IgD-negative memory B cell (primary cell): ENCODE results near the gene MYO1G. TPM values are rescaled to one million over a fixed set of nuclear protein-coding genes. Genes with fewer than 3 reads are reported as not detected.

Experiments
- H3K27ac Mint-ChIP-seq, 3 donors: one replicate each; pipeline ENCODE4 v1.8.0; 2020 to 2022; ENCODE audit warnings: mild to moderate bottlenecking in 3 of 3, mixed read lengths in 3 of 3, moderate library complexity in 1 of 3
- H3K27me3 Mint-ChIP-seq: one replicate; pipeline ENCODE4 v1.8.0; 2021; ENCODE audit warnings: mixed read lengths
- H3K36me3 Mint-ChIP-seq: one replicate; pipeline ENCODE4 v1.8.0; 2020; ENCODE audit warnings: mild to moderate bottlenecking, mixed read lengths
- H3K4me1 Mint-ChIP-seq, 3 donors: one replicate each; pipeline ENCODE4 v1.8.0; 2020 to 2022; ENCODE audit warnings: mixed read lengths in 3 of 3, mild to moderate bottlenecking in 1 of 3
- H3K4me3 Mint-ChIP-seq, 4 donors: one replicate each; pipeline ENCODE4 v1.8.0; 2020 to 2022; ENCODE audit warnings: mild to moderate bottlenecking in 4 of 4, mixed read lengths in 4 of 4, moderate library complexity in 3 of 4
- H3K9me3 Mint-ChIP-seq, 3 donors: one replicate each; pipeline ENCODE4 v1.8.0; 2020 to 2021; ENCODE audit warnings: mixed read lengths in 3 of 3, mild to moderate bottlenecking in 1 of 3
- polyA plus RNA-seq: library from polyadenylated mRNA; unstranded; fragments of 300-500 nt; fragmentation: Illumina TruSeq; gene quantifications from one replicate; pipeline ENCODE4 v1.2.3, GENCODE V29; 2021

MYO1G gene
- polyA plus RNA-seq, 1 donor from 2014 or later: 167 TPM

GRCh38 chr7:44979481-44980392 lies 922 bp upstream of the MYO1G start:
- Mint-ChIP-seq H3K27ac (peak overlapping the region; percentile 93 to 96 (median 95)), H3K4me1 (peaks cover 32 to 45% (median 34%) of the 10 kb centered on the region in 3 donors), H3K36me3 (peaks cover 3% of the 10 kb centered on the region), H3K4me3 (peak overlapping the region; percentile 92 to 99 (median 98)), H3K27me3 (peaks cover 2% of the 10 kb centered on the region), H3K9me3 (no peaks in the 10 kb centered on the region)

GRCh38 chr7:44977959-44978335 lies 868 bp downstream of the MYO1G start:
- peaks cover 24 to 31% (median 26%) of the 10 kb centered on the region in 3 donors for H3K4me1 Mint-ChIP-seq
- H3K36me3 Mint-ChIP-seq: peaks cover 3% of the 10 kb centered on the region
- peak overlapping the region; percentile 93 to 96 (median 95) for H3K27ac Mint-ChIP-seq
- peaks cover 2% of the 10 kb centered on the region for H3K27me3 Mint-ChIP-seq
- no peaks in the 10 kb centered on the region for H3K9me3 Mint-ChIP-seq
- peak overlapping the region; percentile 92 to 99 (median 98) for H3K4me3 Mint-ChIP-seq

- Mint-ChIP-seq H3K4me1 (peaks cover 24 to 27% (median 26%) of the 10 kb centered on the region in 3 donors), H3K36me3 (peaks cover 2% of the 10 kb centered on the region), H3K4me3 (peak overlapping the region; percentile 92 to 99 (median 98)), H3K9me3 (no peaks in the 10 kb centered on the region), H3K27ac (peak overlapping the region; percentile 93 to 96 (median 95)), H3K27me3 (peaks cover 2% of the 10 kb centered on the region)
These were observed 1.4 kb downstream of the MYO1G start for GRCh38 chr7:44977304-44977958.

GRCh38 chr7:44976746-44977196 lies 2.0 kb downstream of the MYO1G start:
- Mint-ChIP-seq H3K9me3 (no peaks in the 10 kb centered on the region), H3K27ac (peak overlapping the region; percentile 16 to 93 (median 85)), H3K4me1 (peaks cover 23 to 26% (median 26%) of the 10 kb centered on the region in 3 donors), H3K36me3 (peaks cover 1% of the 10 kb centered on the region), H3K4me3 (peak overlapping the region; percentile 92 to 99 (median 98)), H3K27me3 (peaks cover 2% of the 10 kb centered on the region)

- H3K4me3 Mint-ChIP-seq: peak overlapping the region in 3 of 4 donors; percentile 97 to 99 (median 99)
- H3K36me3 Mint-ChIP-seq: peaks cover under 1% of the 10 kb centered on the region
- H3K9me3 Mint-ChIP-seq: no peaks in the 10 kb centered on the region
- H3K4me1 Mint-ChIP-seq: peaks cover 21 to 25% (median 23%) of the 10 kb centered on the region in 3 donors
- H3K27me3 Mint-ChIP-seq: peaks cover 2% of the 10 kb centered on the region
- peak overlapping the region in 2 of 3 donors; percentile 16 to 85 for H3K27ac Mint-ChIP-seq
These were observed 2.6 kb downstream of the MYO1G start for GRCh38 chr7:44976040-44976745.

- Mint-ChIP-seq H3K27me3 (peaks cover 2% of the 10 kb centered on the region), H3K27ac (peak overlapping the region in 2 of 3 donors; percentile 32 to 69), H3K4me1 (peaks cover 15 to 18% (median 16%) of the 10 kb centered on the region in 3 donors), H3K4me3 (peak overlapping the region in 2 of 4 donors; percentile 39 to 67), H3K36me3 (no peaks in the 10 kb centered on the region), H3K9me3 (no peaks in the 10 kb centered on the region)
These were observed 3.3 kb downstream of the MYO1G start for GRCh38 chr7:44975331-44976039.

- H3K9me3 Mint-ChIP-seq: no peaks in the 10 kb centered on the region
- peaks cover 2% of the 10 kb centered on the region for H3K27me3 Mint-ChIP-seq
- H3K36me3 Mint-ChIP-seq: no peaks in the 10 kb centered on the region
- peak overlapping the region in 2 of 3 donors; percentile 50 to 62 for H3K27ac Mint-ChIP-seq
- H3K4me3 Mint-ChIP-seq: peak overlapping the region in 2 of 4 donors; percentile 67 to 70
- peaks cover 7 to 14% (median 11%) of the 10 kb centered on the region in 3 donors for H3K4me1 Mint-ChIP-seq
These were observed 4.3 kb downstream of the MYO1G start for GRCh38 chr7:44974549-44974948.

GRCh38 chr7:44973610-44974401 lies 5.0 kb downstream of the MYO1G start:
- H3K4me3 Mint-ChIP-seq: peak overlapping the region in 1 of 4 donors; percentile 67
- H3K4me1 Mint-ChIP-seq: peaks cover 4 to 9% (median 5%) of the 10 kb centered on the region in 3 donors
- H3K36me3 Mint-ChIP-seq: no peaks in the 10 kb centered on the region
- no peaks in the 10 kb centered on the region for H3K27me3 Mint-ChIP-seq
- H3K9me3 Mint-ChIP-seq: no peaks in the 10 kb centered on the region
- H3K27ac Mint-ChIP-seq: peak overlapping the region in 2 of 3 donors; percentile 62 to 67

GRCh38 chr7:44972562-44972961 lies 6.3 kb downstream of the MYO1G start:
- Mint-ChIP-seq H3K4me3 (peak overlapping the region in 1 of 4 donors; percentile 67), H3K27me3 (no peaks in the 10 kb centered on the region), H3K27ac (peak overlapping the region in 2 of 3 donors; percentile 39 to 59), H3K36me3 (no peaks in the 10 kb centered on the region), H3K4me1 (peaks cover 4 to 11% (median 4%) of the 10 kb centered on the region in 3 donors), H3K9me3 (no peaks in the 10 kb centered on the region)

GRCh38 chr7:44971902-44972441 lies 6.8 kb downstream of the MYO1G start:
- H3K36me3 Mint-ChIP-seq: no peaks in the 10 kb centered on the region
- H3K27ac Mint-ChIP-seq: peak overlapping the region in 1 of 3 donors; percentile 39
- no peak overlapping the region for H3K4me3 Mint-ChIP-seq
- no peaks in the 10 kb centered on the region for H3K27me3 Mint-ChIP-seq
- peaks cover 4 to 10% (median 4%) of the 10 kb centered on the region in 3 donors for H3K4me1 Mint-ChIP-seq
- no peaks in the 10 kb centered on the region for H3K9me3 Mint-ChIP-seq

GRCh38 chr7:44971188-44971901 lies 7.5 kb downstream of the MYO1G start:
- Mint-ChIP-seq H3K27me3 (no peaks in the 10 kb centered on the region), H3K4me1 (peaks cover 4% of the 10 kb centered on the region in 3 donors), H3K27ac (no peak overlapping the region), H3K9me3 (no peaks in the 10 kb centered on the region), H3K4me3 (no peak overlapping the region), H3K36me3 (no peaks in the 10 kb centered on the region)

- H3K27me3 Mint-ChIP-seq: no peaks in the 10 kb centered on the region
- peak overlapping the region in 1 of 4 donors; percentile 12 for H3K4me3 Mint-ChIP-seq
- peaks cover 1 to 4% (median 4%) of the 10 kb centered on the region in 3 donors for H3K4me1 Mint-ChIP-seq
- H3K27ac Mint-ChIP-seq: no peak overlapping the region
- no peaks in the 10 kb centered on the region for H3K36me3 Mint-ChIP-seq
- no peaks in the 10 kb centered on the region for H3K9me3 Mint-ChIP-seq
These were observed 8.2 kb downstream of the MYO1G start for GRCh38 chr7:44970523-44971051.
